HEK293 (cell line): ENCODE data around the gene FALEC.

ENCODE experiments used
- CTCF ChIA-PET: fragments of 350-600 bp; formaldehyde crosslinking; extraction: SDS; loops from one replicate; lab custom pipeline; 2021; ENCODE audit warnings: antibody characterized with exemption; lab: Yijun Ruan, JAX
- POLR2A ChIA-PET: fragments of 300-600 bp; formaldehyde crosslinking; extraction: SDS; loops from one replicate; lab custom pipeline; 2020; ENCODE audit warnings: antibody characterized with exemption, inconsistent platforms; lab: Yijun Ruan, JAX
- H3K27ac ChIP-seq: fragments of 200-500 bp; sonication (Bioruptor generic); 2 replicates; pipeline ENCODE4 v1.5.1; 2014; ENCODE audit warnings: low read depth, low read length, control low read depth, inconsistent platforms; ENCODE audit errors: extremely low read depth
- H3K36me3 ChIP-seq, 2 experiments: fragments of 200-500 bp in 1 of 2; sonication (Bioruptor generic) in 1 of 2; 1 replicate in 1 of 2; 2 replicates in 1 of 2; pipeline ENCODE4 v1.5.1; 2014 to 2017; ENCODE audit warnings: inconsistent platforms in 2 of 2, low read length in 2 of 2; ENCODE audit not compliant: control insufficient read depth in 2 of 2, insufficient read depth in 1 of 2
- H3K4me1 ChIP-seq: fragments of 200-500 bp; sonication (Bioruptor generic); 2 replicates; pipeline ENCODE4 v1.5.1; 2014; ENCODE audit warnings: mild to moderate bottlenecking, low read length, inconsistent platforms; ENCODE audit not compliant: control insufficient read depth, insufficient read depth
- H3K4me3 ChIP-seq: 2 replicates; pipeline ENCODE4 v1.5.1; 2011; ENCODE audit warnings: low read depth, mild to moderate bottlenecking, control low read depth, low read length, moderate library complexity
- H3K9me3 ChIP-seq: fragments of 200-500 bp; sonication (Bioruptor generic); 2 replicates; pipeline ENCODE4 v1.5.1; 2014; ENCODE audit warnings: low read depth, low read length, inconsistent platforms; ENCODE audit not compliant: control insufficient read depth, insufficient read depth
- GLIS2 ChIP-seq: fragments of 450-650 bp; formaldehyde crosslinking; IDR thresholded peaks from 2 replicates; pipeline ENCODE4 v1.5.1; 2016; ENCODE audit warnings: missing biosample characterization, missing genetic modification characterization
- HIC1 ChIP-seq: fragments of 450-650 bp; formaldehyde crosslinking; IDR thresholded peaks from 2 replicates; pipeline ENCODE4 v1.5.1; 2016; ENCODE audit warnings: missing biosample characterization, missing genetic modification characterization
- KLF10 ChIP-seq: fragments of 450-650 bp; IDR thresholded peaks from 2 replicates; pipeline ENCODE4 v1.5.1; 2018; ENCODE audit warnings: missing biosample characterization, mild to moderate bottlenecking, missing genetic modification characterization
- PRDM10 ChIP-seq: fragments of 450-650 bp; formaldehyde crosslinking; IDR thresholded peaks from 2 replicates; pipeline ENCODE4 v1.5.1; 2016; ENCODE audit warnings: missing biosample characterization, missing genetic modification characterization
- YY2 ChIP-seq: fragments of 450-650 bp; formaldehyde crosslinking; IDR thresholded peaks from 2 replicates; pipeline ENCODE4 v1.5.1; 2016; ENCODE audit warnings: missing biosample characterization, missing genetic modification characterization
- ZBTB17 ChIP-seq: fragments of 450-650 bp; formaldehyde crosslinking; IDR thresholded peaks from 2 replicates; pipeline ENCODE4 v1.5.1; 2016; ENCODE audit warnings: missing biosample characterization, missing genetic modification characterization
- ZFP3 ChIP-seq: fragments of 450-650 bp; formaldehyde crosslinking; IDR thresholded peaks from 2 replicates; pipeline ENCODE4 v1.5.1; 2016; ENCODE audit warnings: low read depth, missing biosample characterization, missing genetic modification characterization
- ZFP69B ChIP-seq: fragments of 450-650 bp; formaldehyde crosslinking; IDR thresholded peaks from 2 replicates; pipeline ENCODE4 v1.5.1; 2016; ENCODE audit warnings: missing biosample characterization, missing genetic modification characterization
- ZNF169 ChIP-seq: fragments of 450-650 bp; formaldehyde crosslinking; IDR thresholded peaks from 2 replicates; pipeline ENCODE4 v1.5.1; 2016; ENCODE audit warnings: missing biosample characterization, missing genetic modification characterization
- ZNF175 ChIP-seq: fragments of 450-650 bp; formaldehyde crosslinking; IDR thresholded peaks from 2 replicates; pipeline ENCODE4 v1.5.1; 2016; ENCODE audit warnings: missing biosample characterization, missing genetic modification characterization
- ZNF324 ChIP-seq: fragments of 450-650 bp; formaldehyde crosslinking; IDR thresholded peaks from 2 replicates; pipeline ENCODE4 v1.5.1; 2016; ENCODE audit warnings: missing biosample characterization, missing genetic modification characterization
- ZNF350 ChIP-seq: fragments of 450-650 bp; formaldehyde crosslinking; IDR thresholded peaks from 2 replicates; pipeline ENCODE4 v1.5.0; 2017; ENCODE audit warnings: missing biosample characterization, mild to moderate bottlenecking, missing genetic modification characterization
- ZNF394 ChIP-seq: fragments of 450-650 bp; formaldehyde crosslinking; IDR thresholded peaks from 2 replicates; pipeline ENCODE4 v1.5.1; 2016; ENCODE audit warnings: missing biosample characterization, missing genetic modification characterization, mild to moderate bottlenecking, moderate library complexity, borderline replicate concordance
- ZNF416 ChIP-seq: fragments of 450-650 bp; formaldehyde crosslinking; IDR thresholded peaks from 2 replicates; pipeline ENCODE4 v1.5.1; 2016; ENCODE audit warnings: missing biosample characterization, missing genetic modification characterization
- ZNF423 ChIP-seq: fragments of 450-650 bp; formaldehyde crosslinking; IDR thresholded peaks from 2 replicates; pipeline ENCODE4 v1.5.1; 2016; ENCODE audit warnings: missing biosample characterization, missing genetic modification characterization
- ZNF660 ChIP-seq: fragments of 450-650 bp; IDR thresholded peaks from 2 replicates; pipeline ENCODE4 v1.5.1; 2018; ENCODE audit warnings: missing biosample characterization, mild to moderate bottlenecking, missing genetic modification characterization
- ZNF701 ChIP-seq: fragments of 450-650 bp; formaldehyde crosslinking; IDR thresholded peaks from 2 replicates; pipeline ENCODE4 v1.5.1; 2016; ENCODE audit warnings: missing biosample characterization, missing genetic modification characterization
- ZNF776 ChIP-seq: fragments of 450-650 bp; formaldehyde crosslinking; IDR thresholded peaks from 2 replicates; pipeline ENCODE4 v1.5.0; 2017; ENCODE audit warnings: missing biosample characterization, missing genetic modification characterization, borderline replicate concordance
- TF ChIP-seq, protein P1 (sequence below): fragments of 450-650 bp; formaldehyde crosslinking; IDR thresholded peaks from 2 replicates; pipeline ENCODE4 v1.5.1; 2016; ENCODE audit warnings: missing biosample characterization, missing genetic modification characterization
- TF ChIP-seq, protein P2 (sequence below): fragments of 450-650 bp; formaldehyde crosslinking; IDR thresholded peaks from 2 replicates; pipeline ENCODE4 v1.5.1; 2016; ENCODE audit warnings: missing biosample characterization, missing genetic modification characterization, low read depth

Gene FALEC

GRCh38 chr1:150511985-150512660, 3.4 kb upstream of the FALEC start:
- Histone ChIP-seq H3K9me3 (no peaks in the 10 kb centered on the region), H3K27ac (no peak overlapping the region), H3K36me3 (peaks cover 0 to 25% of the 10 kb centered on the region in 2 experiments; a peak in 1 of 3 replicates), H3K4me3 (no peak overlapping the region), H3K4me1 (no peaks in the 10 kb centered on the region)
- TF ChIP-seq ZBTB17 (tag by site-specific recombination) (no peak), ZNF776 (tag by site-specific recombination) (no peak), ZNF416 (no peak), KLF10 (tag by site-specific recombination) (no peak), ZNF394 (tag by site-specific recombination) (no peak), ZNF423 (tag by site-specific recombination) (no peak), YY2 (tag by site-specific recombination) (no peak), ZNF350 (no peak), HIC1 (no peak)
- TF ChIP-seq, protein P1, sequence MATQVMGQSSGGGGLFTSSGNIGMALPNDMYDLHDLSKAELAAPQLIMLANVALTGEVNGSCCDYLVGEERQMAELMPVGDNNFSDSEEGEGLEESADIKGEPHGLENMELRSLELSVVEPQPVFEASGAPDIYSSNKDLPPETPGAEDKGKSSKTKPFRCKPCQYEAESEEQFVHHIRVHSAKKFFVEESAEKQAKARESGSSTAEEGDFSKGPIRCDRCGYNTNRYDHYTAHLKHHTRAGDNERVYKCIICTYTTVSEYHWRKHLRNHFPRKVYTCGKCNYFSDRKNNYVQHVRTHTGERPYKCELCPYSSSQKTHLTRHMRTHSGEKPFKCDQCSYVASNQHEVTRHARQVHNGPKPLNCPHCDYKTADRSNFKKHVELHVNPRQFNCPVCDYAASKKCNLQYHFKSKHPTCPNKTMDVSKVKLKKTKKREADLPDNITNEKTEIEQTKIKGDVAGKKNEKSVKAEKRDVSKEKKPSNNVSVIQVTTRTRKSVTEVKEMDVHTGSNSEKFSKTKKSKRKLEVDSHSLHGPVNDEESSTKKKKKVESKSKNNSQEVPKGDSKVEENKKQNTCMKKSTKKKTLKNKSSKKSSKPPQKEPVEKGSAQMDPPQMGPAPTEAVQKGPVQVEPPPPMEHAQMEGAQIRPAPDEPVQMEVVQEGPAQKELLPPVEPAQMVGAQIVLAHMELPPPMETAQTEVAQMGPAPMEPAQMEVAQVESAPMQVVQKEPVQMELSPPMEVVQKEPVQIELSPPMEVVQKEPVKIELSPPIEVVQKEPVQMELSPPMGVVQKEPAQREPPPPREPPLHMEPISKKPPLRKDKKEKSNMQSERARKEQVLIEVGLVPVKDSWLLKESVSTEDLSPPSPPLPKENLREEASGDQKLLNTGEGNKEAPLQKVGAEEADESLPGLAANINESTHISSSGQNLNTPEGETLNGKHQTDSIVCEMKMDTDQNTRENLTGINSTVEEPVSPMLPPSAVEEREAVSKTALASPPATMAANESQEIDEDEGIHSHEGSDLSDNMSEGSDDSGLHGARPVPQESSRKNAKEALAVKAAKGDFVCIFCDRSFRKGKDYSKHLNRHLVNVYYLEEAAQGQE (tag by site-specific recombination): no peak
- TF ChIP-seq, protein P2, sequence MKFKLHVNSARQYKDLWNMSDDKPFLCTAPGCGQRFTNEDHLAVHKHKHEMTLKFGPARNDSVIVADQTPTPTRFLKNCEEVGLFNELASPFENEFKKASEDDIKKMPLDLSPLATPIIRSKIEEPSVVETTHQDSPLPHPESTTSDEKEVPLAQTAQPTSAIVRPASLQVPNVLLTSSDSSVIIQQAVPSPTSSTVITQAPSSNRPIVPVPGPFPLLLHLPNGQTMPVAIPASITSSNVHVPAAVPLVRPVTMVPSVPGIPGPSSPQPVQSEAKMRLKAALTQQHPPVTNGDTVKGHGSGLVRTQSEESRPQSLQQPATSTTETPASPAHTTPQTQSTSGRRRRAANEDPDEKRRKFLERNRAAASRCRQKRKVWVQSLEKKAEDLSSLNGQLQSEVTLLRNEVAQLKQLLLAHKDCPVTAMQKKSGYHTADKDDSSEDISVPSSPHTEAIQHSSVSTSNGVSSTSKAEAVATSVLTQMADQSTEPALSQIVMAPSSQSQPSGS (tag by site-specific recombination): no peak
- ChIA-PET POLR2A (interaction anchor here (0.9 kb wide), 1 partner anchor 25 kb away, joined by 3 read pairs; the partner anchor contains the start of gene TARS2), CTCF (interaction anchor here (1.1 kb wide), 1 partner anchor 21 kb away, joined by 3 read pairs; no protein-coding TSS in a partner anchor)

- CTCF ChIA-PET: no interaction called here
- POLR2A ChIA-PET: no interaction called here
- no peaks in the 10 kb centered on the region for H3K4me1 ChIP-seq
- TF ChIP-seq ZFP69B (no peak), PRDM10 (tag by site-specific recombination) (no peak), GLIS2 (tag by site-specific recombination) (no peak), ZNF660 (tag by site-specific recombination) (no peak), ZFP3 (tag by site-specific recombination) (no peak), ZNF701 (tag by site-specific recombination) (no peak), ZNF175 (tag by site-specific recombination) (no peak), ZNF324 (no peak), ZNF169 (no peak)
- TF ChIP-seq, protein P1 (tag by site-specific recombination): no peak
Measured at GRCh38 chr1:150512846-150513245, 2.7 kb upstream of the FALEC start.

More at GRCh38 chr1:150512846-150513245, 2.7 kb upstream of the FALEC start:
- no peak overlapping the region for H3K27ac ChIP-seq
- H3K9me3 ChIP-seq: no peaks in the 10 kb centered on the region
- no peak overlapping the region for H3K4me3 ChIP-seq
- peaks cover 0 to 24% of the 10 kb centered on the region in 2 experiments; a peak in 1 of 3 replicates for H3K36me3 ChIP-seq
